Measurements from ENCODE around the gene ODAD3. TPM values are rescaled to one million over a fixed set of nuclear protein-coding genes. Genes with fewer than 3 reads are reported as not detected.
"Not testable (repeated sequence)": the region's sequence is repeated elsewhere in the genome, so short reads cannot be mapped to it uniquely, and the experiment has no call there.

The ODAD3 gene
- total and polyA plus RNA-seq, 2 of the 13 experiments (the other 11 are each of a cell fraction or from before 2014, with no cell fraction given) = 0.04 to 0.08 TPM

DNA sequence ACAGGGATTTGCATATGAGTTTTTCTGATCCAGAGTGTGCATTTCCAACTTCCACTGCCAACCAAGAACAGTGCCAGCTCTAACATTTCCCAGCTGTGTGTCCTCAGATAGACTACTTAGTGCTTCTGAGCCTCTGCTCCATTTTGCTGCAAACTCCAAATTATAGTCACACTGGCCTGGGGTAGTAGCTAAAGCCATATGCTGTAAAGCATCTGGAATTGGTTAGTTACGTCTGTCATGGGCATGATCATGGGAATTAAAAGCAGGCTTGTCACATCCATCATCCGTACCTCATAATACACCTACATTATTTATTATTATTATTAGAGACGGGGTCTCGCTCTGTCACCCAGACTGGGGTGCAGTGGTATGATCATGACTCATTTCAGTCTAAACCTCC is 38.8 kb upstream of the ODAD3 start:
- Histone ChIP-seq H3K9ac (ENCODE audit: insufficient read depth, low read depth, low read length) (no peak overlapping the region), H3K4me2 (ENCODE audit: low read depth, low read length) (no peak overlapping the region), H3K9me3 (ENCODE audit: low read length) (no peaks in the 10 kb centered on the region), H3K4me1 (ENCODE audit: insufficient read depth, low read length) (0 out of 2 replicates have a peak, but pooled peaks cover 1% of the 10 kb centered on the region), H4K20me1 (ENCODE audit: insufficient read depth, low read length) (no peaks in the 10 kb centered on the region), H3K27me3 (ENCODE audit: control insufficient read depth in 1 of 2, insufficient read depth in 2 of 2, low read length in 2 of 2) (peaks cover 0 to 23% of the 10 kb centered on the region in 2 experiments; a peak in 3 of 5 replicates), H2AFZ (ENCODE audit: low read length) (no peak overlapping the region), H3K27ac (ENCODE audit: extremely low read length, insufficient read depth, low read length) (no peak overlapping the region), H3K36me3 (replicated peaks in 1 of 2; ENCODE audit: control insufficient read depth in 1 of 2, insufficient read depth in 2 of 2, low read length in 2 of 2) (no peaks in the 10 kb centered on the region), H3K79me2 (ENCODE audit: insufficient read depth, low read length) (no peaks in the 10 kb centered on the region), H3K4me3 (replicated peaks in 1 of 3; ENCODE audit: insufficient read depth in 1 of 3, low read depth in 2 of 3, low read length in 3 of 3) (no peak overlapping the region)
- intact Hi-C loops (cut with micrococcal nuclease; ENCODE audit: unreplicated experiment) (no loop called here), in situ Hi-C loops (cut with HindIII; ENCODE audit: extremely low pct_ligation_motif_present, low pct_unique_long_range_greater_than_20kb) (no loop called here)
- BruUV-seq (replicated peaks) = no TSS peak
- ATAC-seq (no peak), DNase-seq (ENCODE audit: low spot score) (no peak), FAIRE-seq (no peak)
- POLR2A ChIA-PET = no interaction called here
- TF ChIP-seq ZNF792 (CRISPR knock-in tag; IDR thresholded peaks at IDR 0.05) (no peak), PLRG1 (conservative IDR thresholded peaks at IDR 0.05) (no peak), PAX8 (CRISPR knock-in tag; IDR thresholded peaks at IDR 0.05; ENCODE audit: borderline replicate concordance) (no peak), HMGA1 (CRISPR knock-in tag; conservative IDR thresholded peaks at IDR 0.05) (no peak), MBD4 (IDR thresholded peaks at IDR 0.05; ENCODE audit: borderline replicate concordance, low read length) (no peak), ZNF160 (CRISPR knock-in tag; IDR thresholded peaks at IDR 0.05) (no peak)
- TF ChIP-seq, protein P1, sequence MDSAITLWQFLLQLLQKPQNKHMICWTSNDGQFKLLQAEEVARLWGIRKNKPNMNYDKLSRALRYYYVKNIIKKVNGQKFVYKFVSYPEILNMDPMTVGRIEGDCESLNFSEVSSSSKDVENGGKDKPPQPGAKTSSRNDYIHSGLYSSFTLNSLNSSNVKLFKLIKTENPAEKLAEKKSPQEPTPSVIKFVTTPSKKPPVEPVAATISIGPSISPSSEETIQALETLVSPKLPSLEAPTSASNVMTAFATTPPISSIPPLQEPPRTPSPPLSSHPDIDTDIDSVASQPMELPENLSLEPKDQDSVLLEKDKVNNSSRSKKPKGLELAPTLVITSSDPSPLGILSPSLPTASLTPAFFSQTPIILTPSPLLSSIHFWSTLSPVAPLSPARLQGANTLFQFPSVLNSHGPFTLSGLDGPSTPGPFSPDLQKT (CRISPR knock-in tag; IDR thresholded peaks at IDR 0.05; ENCODE audit: borderline replicate concordance) = no peak
- CTCF ChIA-PET (ENCODE audit: low intra/inter-chr PET ratio, low total read pairs) = no interaction called here
- 24% methylated on average over 4 of the region's 4 CpGs for WGBS (ENCODE audit: low lambda C conversion rate)

- H3K4me2 ChIP-seq (ENCODE audit: low read depth, low read length); ATAC-seq; H3K27ac ChIP-seq (ENCODE audit: extremely low read length, insufficient read depth, low read length); in situ Hi-C loops (cut with HindIII; ENCODE audit: extremely low pct_ligation_motif_present, low pct_unique_long_range_greater_than_20kb); BruUV-seq (replicated peaks); H3K9ac ChIP-seq (ENCODE audit: insufficient read depth, low read depth, low read length); H3K4me1 ChIP-seq (ENCODE audit: insufficient read depth, low read length); H3K79me2 ChIP-seq (ENCODE audit: insufficient read depth, low read length); H3K36me3 ChIP-seq (replicated peaks in 1 of 2; ENCODE audit: control insufficient read depth in 1 of 2, insufficient read depth in 2 of 2, low read length in 2 of 2); intact Hi-C loops (cut with micrococcal nuclease; ENCODE audit: unreplicated experiment); FAIRE-seq; H3K27me3 ChIP-seq (ENCODE audit: control insufficient read depth in 1 of 2, insufficient read depth in 2 of 2, low read length in 2 of 2); DNase-seq (ENCODE audit: low spot score); H2AFZ ChIP-seq (ENCODE audit: low read length); H3K4me3 ChIP-seq (replicated peaks in 1 of 3; ENCODE audit: insufficient read depth in 1 of 3, low read depth in 2 of 3, low read length in 3 of 3); H4K20me1 ChIP-seq (ENCODE audit: insufficient read depth, low read length); H3K9me3 ChIP-seq (ENCODE audit: low read length); CTCF ChIA-PET (ENCODE audit: low intra/inter-chr PET ratio, low total read pairs); POLR2A ChIA-PET: not testable (repeated sequence)
- 17% methylated on average over 8 of the region's 8 CpGs for WGBS (ENCODE audit: low lambda C conversion rate)
Measured at GRCh38 chr19:11468266-11468845, 33.4 kb upstream of the ODAD3 start.
